ELF-1 (cell line): Measurements from ENCODE around the gene SPIRE1.
"Not testable (repeated sequence)": the region's sequence is repeated elsewhere in the genome, so short reads cannot be mapped to it uniquely, and the experiment has no call there.

ENCODE experiments used
- DNase-seq: peaks from one replicate; pipeline ENCODE4 v3.0.0-alpha.2; 2016; ENCODE audit warnings: low read depth, low spot score

SPIRE1 gene

DNA sequence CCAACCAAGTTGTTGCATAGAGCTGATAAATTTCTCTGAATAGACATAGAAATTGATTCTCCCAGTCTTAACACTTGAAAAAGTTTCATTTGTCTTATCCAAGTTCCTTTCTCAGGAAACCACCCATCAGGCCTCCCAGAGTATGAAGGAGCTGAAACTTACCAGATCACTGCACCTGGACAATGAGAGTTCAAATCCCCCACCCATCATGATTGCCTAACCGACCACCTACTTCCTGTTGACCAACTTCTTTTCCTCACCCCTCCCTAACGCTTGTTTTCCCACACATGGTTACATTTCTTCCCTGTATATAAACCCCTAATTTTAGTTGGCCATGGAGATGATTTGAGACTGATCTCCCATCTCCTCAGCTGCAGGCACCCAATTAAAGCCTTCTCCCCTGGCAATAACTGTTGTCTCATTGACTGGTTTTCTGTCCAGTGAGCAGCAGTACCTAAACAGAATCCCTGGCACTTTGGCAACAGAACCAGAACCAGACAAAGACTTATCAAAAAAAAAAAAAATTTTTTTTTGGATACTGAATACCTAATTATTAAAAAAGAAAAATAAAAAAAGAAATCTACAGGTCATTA is 103.0 kb downstream of the SPIRE1 start:
- no peak for DNase-seq

DNA sequence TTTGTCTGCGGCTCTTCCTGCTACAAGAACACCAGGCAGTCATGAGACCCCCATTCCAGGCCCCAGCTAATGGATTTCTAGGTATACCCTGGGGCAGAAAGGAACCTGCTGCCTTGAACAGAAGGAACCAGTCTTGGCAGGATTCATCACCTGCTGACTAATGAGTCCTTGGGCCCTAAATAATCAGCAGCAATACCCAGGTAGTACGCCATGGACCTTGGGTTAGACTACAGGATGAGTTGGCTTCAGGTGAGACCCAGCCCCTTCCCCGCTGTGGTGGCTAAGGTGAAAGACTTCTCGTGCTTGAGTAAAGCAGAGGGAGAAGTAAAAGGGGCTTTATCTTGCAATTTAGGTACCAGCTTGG is 105.0 kb downstream of the SPIRE1 start:
- DNase-seq: peak; percentile 56

DNA sequence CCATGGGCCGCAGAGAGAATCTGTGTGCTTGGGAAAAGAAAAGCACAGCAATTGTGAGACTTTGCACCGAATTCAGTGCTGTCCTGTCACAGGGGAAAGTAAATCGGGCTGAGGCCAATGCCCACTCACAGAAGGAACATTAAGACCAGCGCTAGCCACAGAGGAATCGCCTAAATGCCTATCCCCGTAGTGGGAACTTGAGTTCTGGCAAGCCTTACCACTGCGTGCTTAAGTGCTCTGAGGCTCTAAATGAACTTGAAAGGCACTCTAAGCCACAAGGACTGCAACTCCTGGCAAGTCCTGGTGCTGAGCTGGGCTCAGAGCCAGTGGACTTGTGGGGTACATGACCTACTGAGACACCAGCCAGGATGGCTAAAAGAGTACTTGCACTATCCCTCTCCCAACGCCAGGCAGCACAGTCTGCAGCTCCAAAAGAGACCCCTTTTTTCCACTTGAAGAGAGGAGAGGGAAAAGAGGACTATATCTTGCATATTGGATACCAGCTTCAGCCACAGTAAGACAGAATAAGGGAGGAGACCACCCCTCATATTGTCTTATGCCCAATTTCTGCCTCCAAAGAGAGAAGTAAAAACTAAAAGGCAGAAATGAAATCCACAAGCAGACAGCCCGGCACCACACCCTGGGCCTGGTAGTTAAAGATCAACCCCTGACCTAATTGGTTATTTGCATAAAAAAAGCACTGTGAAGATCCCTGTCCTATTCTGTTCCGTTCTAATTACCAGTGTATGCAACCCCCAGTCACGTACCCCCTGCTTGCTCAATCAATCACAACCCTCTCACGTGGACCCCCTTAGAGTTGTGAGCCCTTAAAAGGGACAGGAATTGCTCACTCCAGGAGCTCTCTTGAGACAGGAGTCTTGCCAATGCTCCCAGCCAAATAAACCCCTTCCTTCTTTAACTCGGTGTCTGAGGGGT is 105.7 kb downstream of the SPIRE1 start:
- peak; percentile 8 for DNase-seq

DNA sequence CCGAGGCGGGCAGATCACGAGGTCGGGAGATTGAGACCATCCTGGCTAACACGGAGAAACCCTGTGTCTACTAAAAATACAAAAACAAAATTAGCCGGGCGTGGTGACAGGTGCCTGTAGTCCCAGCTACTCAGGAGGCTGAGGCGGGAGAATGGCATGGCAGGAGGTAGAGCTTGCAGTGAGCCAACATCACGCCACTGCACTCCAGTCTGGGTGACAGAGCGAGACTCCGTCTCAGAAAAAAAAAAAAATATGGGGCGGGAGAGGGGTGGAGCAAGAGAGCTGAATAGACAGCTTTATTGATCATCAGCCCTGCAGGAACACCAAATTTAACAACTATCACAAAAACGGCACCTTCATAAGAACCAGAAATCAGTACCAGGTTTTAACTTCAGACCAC is 106.4 kb downstream of the SPIRE1 start:
- not testable (repeated sequence) for DNase-seq

DNA sequence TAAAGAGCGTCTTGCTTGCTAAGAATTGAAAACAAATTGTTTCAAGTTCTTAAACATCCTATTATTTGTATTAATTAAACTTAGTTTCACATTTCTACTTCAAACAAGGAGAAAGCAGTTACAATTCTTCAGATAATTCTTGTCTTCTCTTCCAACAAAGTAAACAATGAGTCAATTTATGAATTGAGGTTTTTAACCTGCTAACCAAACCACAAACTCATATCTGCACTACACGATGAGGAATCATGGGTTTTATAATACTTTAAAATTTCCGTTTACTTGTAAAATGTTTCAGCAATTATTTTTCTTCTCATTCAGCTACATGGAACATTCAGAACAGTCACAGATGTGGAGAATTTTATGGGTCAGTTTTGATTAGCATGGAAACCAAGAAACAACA is 114.2 kb downstream of the SPIRE1 start:
- no peak for DNase-seq

DNA sequence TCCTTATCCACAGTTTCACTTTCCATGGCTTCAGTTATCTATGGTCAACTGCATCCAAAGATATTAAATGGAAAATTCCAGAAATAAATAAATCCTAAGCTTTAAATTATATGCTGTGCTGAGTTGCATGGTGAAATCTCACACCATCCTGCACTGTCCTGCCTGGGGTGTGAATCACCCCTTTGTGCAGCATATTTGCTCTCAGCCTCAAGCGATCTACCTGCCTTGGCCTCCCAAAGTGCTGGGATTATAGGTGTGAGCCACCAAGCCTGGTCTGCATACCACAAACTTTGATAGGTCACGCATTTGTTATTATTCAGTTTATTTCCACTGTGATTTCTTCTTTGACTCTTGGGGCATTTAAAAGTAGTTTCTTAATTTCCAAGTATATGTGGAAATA is 117.2 kb downstream of the SPIRE1 start:
- DNase-seq: no peak

DNA sequence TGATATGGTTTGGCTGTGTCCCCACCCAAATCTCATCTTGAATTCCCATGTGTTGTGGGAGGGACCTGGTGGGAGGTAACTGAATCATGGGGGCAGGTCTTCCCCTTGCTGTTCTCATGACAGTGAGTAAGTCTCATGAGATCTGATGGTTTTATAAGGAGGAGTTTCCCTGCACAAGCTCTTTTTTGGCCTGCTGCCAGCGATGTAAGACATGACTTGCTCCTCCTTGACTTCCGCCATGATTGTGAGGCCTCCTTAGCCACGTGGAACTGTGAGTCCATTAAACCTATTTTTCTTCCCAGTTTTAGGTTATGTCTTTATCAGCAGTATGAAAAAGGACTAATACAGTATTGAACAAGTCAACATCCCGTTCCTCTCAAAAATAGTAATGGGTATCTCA is 118.7 kb downstream of the SPIRE1 start:
- DNase-seq: not testable (repeated sequence)

DNA sequence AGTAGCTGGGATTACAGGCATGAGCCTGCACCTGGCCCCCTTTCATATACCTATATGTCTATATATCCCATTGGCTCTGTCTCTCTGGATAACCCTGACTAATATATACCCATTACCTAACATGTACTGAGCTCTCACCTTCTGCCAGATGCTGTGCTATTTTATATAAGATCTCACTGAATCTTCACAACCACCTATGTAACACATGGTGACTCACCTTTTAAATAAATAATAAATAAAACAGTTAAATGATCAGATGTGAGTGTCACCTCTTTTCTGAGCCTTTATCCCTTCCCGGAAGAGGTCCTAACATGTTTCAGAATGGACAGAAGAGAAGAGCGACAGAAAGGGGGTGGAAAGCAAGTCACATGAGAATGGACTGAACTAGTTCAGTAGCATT is 123.1 kb downstream of the SPIRE1 start:
- no peak for DNase-seq

DNA sequence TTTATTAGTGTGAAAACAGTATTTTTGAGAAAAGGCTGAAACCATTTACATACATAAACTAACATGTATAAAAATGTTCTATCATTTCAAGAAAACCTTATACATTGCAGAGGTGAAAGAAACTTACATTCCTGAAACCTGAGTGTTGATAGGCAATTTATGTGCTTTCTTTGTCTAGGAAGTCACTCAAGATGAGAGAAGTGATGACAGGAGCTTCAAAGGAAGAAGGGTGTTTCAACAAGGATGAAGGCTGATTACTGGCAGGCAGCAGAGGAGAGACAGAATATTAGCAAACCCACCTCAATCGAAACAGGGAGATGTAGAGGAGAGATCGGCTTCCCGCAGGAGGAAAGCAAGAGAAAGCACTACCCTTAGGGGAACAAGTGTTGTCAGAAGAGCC is 125.2 kb downstream of the SPIRE1 start:
- no peak for DNase-seq

DNA sequence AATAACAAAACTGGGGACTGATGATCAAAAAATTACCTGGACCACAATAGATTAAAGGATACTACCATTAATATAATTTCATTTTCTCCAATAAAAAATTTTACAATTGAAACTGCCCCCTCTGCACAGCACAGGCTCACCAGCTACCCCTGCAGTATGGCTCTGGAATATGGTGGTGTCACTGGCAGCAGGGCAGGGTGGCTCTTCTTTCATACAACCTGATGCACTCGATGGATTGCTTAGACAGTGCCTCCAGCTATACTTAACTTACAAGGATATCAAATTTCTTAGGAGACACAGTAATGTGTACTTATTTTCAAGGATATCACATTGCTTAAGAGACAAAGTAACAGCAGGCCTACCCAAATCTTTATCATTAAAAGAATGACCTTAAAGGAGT is 126.2 kb downstream of the SPIRE1 start:
- no peak for DNase-seq

DNA sequence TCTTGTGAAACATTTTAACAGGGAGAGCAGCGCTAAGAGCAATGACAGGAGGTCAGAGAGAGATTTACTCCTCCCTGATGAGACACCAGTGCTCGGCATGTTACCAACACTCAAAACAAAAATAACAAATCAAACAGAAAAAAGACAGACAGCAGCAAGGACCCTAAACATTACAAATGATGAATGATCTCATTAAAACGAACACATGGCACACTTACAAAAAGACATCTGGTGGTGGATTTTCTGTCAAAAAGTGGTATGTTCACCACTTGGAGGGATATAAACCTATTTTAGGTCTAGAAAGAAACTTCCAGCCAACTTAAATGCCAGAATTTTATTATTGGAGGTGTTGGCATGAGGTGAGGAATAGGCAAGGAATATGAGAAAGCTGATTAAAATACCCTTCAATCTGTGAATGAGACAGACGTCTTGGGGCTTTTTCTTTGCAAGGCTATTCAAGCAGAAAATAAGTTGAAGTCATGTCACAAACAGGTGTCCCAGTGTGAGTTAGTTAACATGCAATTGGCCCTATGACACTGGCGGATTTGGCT is 137.4 kb downstream of the SPIRE1 start:
- DNase-seq: no peak

DNA sequence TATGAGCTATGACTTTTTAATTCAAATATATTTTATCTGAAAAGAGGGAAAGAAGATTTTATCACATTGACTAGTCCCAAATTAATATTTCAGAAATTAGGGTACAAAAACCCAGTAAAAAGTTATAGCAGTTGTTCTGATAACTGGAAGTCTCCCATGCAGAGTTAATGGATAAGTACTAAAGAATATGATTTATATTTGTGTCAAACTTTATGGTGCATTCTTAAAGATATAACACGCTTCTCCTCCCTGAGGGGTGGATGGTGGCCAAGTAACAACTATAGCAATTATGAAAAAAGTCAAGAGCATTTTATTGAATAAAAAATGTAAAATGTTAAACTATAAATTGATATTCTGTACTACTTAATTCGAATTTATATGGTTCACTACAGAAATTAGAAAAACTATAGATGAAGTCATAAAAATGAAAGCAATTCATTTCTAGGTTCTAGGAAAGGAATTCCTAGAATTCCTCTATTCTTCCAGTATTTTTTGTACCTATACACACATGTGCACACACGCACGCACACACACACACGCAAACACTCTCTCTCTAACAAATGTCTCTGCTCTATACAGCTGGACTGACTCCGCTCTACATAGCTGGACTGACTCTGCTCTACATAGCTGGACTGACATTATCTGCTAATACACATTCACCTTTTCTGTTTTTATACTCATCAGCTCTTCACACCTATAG is 138.9 kb downstream of the SPIRE1 start:
- no peak for DNase-seq

DNA sequence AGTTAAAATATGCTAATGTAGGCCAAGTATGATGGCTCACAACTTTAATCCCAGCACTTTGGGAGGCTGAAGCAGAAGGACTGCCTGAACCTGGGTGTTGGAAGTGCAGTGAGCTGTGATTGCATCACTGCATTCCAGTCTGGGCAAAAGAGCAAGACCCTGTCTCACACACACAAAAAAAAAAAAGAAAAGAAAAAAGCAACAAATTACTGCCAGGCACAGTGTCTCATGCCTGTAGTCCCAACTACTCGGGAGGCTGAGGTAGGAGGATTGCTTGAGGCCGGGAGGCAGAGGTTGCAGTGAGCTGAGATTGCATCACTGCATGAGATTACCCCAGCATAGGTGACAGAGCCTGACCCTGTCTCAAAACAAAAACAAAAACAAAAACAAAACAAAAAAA is 139.6 kb downstream of the SPIRE1 start:
- peak; percentile 5 for DNase-seq

DNA sequence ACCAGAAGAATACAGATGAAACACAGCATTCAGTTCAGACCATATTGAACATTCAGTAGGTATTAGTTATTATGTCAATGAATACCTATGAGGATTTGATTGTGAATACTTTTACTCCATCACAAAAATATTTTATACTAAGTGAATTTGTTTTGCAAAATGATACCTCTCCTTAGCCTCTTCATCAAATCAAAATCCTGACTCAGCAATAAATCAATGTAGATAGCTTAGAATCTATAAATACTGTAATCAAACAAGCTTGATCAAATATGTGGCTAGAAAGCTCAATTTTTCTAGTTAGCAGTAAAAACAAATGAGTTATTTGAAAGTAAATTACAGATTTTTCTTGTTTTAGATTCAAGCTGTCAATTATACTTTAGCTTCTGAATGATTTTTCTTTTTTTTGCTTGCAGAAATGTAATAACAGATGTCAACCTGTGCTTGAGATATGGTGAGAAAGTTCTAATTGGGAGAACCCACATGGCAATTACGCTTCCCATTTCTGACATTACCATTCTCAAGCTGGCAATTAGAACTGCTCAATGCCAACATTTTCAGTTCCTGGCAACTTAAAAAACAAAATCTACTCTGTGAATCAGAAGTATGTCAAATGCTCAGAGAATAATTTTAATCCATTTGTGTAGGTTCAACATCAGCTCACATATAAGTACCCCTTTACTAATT is 140.6 kb downstream of the SPIRE1 start:
- no peak for DNase-seq

DNA sequence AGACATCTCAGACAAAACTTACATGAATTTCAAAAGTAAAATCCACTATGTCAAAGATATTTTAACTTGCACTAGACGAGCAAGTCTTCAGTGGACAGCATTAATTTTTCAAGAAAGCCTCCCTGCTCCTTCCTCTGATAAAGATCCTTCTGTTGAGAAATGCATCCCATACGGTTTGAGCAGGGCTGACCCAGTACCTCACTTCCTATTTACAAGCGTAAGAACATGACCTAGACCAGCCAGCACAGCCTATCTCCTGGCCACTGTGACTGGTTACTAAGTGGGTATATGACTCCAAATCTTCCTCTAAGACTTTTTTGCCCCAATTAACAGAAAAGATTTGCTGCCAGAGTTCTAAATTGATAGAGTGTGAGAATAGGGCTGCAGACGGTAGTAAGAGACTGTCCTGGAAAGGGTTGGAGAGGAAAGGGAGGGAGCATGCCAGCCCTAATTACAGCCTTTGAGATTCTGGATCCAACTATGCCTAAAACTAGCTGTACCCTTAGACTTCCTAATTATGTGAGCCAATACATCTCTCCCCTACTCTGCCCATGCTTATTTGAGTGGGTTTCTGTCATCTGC is 141.8 kb downstream of the SPIRE1 start:
- no peak for DNase-seq

DNA sequence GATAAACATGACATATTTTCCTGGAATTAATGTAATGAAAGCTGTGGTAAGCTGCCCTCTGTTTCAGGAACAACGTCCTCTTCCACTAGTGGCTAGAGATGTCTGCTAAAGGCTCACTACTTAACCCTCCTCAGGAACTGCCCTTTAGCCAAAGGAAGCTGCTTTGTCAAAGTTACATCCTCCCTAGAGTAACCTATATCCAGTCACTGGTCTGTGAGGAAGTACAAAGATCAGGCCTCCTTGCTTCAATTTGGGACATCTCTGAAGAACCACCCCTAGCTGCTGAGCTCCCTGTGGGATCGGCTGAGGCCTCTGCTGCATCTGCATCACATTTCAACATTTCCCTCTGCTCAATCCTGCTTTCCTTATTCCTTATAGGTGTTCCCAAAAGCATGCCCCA is 142.4 kb downstream of the SPIRE1 start:
- no peak for DNase-seq

DNA sequence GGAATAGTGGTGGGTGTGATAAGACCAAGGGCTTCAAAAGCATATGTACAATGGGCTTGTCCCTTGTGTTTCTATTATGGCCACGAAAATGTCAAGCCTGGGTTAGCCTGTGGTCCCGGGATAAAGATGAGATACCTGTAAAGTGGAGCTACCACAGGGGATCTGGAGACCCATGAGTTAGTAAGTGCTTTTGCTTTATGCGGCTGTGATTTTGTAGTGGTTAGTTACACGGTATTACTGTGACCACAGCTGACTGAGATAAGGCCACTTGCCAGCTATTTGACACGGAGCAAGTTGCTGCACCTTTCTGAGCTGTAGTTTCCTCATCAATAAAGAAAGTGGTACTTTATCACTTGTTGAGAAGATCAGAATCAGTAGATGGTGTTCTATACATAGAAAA is 150.9 kb downstream of the SPIRE1 start:
- no peak for DNase-seq

DNA sequence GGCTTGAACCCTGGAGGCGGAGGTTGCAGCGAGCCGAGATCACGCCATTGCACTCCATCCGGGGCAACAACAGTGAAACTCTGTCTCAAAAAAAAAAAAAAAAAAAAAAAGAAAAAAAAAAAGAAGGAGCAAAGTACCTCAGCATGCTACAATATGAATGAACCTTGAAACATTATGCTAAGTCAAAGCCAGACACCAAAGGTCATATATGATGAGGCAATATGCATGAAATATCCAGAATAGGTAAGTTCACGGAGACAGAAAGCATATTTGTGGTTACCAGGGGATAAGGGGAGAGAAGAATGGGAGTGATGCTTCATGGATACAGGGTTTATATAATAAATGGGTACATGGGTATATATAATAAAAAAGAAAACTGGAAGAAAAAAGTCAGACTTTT is 156.9 kb downstream of the SPIRE1 start:
- no peak for DNase-seq

DNA sequence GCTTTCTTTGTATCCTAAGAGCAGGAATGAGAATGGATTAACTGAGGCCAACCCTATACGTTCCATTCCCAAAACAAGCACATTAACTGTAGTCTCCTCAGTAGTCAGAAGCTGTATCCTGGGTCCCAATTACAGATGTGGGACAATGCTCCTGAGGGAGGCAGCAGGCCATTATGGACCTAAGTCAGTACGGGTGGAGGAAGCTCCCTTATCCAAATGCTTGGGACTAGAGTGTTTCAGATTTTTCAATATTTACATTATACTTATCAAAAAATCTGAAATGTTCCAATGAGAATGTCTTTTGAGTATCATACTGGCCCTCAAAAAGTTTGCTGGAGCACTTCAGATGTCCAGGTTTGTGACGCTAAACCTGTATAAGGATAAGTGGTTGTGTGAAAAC is 160.1 kb downstream of the SPIRE1 start:
- no peak for DNase-seq

DNA sequence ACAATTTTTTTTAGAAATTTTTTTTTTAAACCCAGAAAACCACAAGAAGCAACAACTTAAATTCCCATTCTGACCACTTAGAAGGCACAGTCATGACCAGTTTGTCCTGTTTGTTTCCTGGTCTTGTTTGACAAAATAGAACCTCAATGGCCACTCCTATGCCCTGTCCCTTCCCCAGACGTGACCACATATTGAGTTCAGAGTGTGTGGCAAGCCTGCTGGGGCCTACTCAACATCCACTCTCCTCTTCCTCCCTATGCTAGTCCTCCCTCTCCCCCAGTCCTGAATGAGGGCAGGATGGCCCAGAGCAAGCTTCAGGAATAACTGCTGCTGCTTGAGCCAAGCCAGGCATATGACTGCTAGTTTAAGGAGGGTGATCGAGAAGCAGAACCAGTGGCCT is 160.6 kb downstream of the SPIRE1 start:
- DNase-seq: no peak

DNA sequence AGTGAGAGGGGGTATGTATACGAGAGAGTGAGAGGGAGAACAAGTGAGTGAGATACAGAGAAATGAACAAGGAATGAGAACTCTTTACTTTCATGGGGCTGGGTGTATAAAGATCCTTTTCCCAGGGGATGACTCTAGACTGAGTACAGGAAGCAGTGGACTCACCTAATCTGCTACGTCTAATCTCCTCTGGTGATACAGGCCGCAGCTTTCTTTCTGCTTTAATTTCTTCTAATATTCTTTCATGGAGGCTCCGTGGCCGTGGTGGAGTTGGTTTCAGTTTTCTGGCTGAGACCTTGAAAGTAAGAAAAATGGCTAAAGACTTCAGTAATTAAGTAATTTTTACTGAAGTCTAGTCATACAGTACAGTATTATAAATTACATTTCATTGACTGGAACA is 165.0 kb downstream of the SPIRE1 start:
- DNase-seq: no peak
